ENCODE results near the gene KCNK15.

DNA sequence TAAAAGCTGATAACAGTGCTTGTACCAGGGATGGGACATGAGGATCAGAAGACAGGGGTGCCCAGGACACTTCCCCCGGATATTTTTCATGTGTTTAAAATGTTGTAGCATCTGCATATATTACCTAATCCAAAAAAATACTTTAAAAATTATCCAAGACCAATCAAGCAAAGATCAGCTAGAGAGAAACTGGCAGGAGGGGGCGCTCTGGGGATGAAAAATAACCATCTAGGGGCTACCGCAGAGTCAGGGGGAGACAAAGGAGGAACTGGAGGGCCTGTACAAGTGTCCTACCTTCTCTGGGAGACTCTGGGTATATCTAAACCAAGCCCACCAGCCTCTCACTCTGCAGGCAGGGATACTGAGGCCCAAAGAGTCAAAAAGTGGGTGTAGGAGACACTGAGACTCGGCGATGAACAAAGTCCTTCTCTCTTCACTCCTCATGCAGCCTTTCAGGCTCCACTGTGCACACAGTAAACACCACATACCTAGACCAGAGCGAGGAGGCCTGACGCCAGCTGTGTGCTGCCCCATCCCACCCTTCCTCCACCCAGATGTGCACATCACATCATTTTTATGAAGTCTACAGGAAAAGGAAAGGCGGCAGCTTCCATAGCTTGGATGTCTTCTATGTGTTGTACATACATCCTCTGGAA is 54.9 kb downstream of the KCNK15 start:
- TF ChIP-seq POLR2A (IDR thresholded peaks at IDR 0.05) (no peak), POLR2AphosphoS5 (IDR thresholded peaks at IDR 0.05) (no peak), EP300 (IDR thresholded peaks at IDR 0.05) (no peak)
- TF ChIP-seq, protein P1, sequence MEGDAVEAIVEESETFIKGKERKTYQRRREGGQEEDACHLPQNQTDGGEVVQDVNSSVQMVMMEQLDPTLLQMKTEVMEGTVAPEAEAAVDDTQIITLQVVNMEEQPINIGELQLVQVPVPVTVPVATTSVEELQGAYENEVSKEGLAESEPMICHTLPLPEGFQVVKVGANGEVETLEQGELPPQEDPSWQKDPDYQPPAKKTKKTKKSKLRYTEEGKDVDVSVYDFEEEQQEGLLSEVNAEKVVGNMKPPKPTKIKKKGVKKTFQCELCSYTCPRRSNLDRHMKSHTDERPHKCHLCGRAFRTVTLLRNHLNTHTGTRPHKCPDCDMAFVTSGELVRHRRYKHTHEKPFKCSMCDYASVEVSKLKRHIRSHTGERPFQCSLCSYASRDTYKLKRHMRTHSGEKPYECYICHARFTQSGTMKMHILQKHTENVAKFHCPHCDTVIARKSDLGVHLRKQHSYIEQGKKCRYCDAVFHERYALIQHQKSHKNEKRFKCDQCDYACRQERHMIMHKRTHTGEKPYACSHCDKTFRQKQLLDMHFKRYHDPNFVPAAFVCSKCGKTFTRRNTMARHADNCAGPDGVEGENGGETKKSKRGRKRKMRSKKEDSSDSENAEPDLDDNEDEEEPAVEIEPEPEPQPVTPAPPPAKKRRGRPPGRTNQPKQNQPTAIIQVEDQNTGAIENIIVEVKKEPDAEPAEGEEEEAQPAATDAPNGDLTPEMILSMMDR (IDR thresholded peaks at IDR 0.05) = no peak
